Erythroblast (primary cell): ENCODE results near the gene COMMD9.

ENCODE experiments used
- GATA1 ChIP-seq: IDR thresholded peaks from 2 replicates; pipeline ENCODE4 v1.6.1; 2011; ENCODE audit warnings: low read depth, mild to moderate bottlenecking, control low read depth, low read length, moderate library complexity
- POLR2A ChIP-seq: IDR thresholded peaks from 2 replicates; pipeline ENCODE4 v1.6.1; 2011; ENCODE audit warnings: mild to moderate bottlenecking, low read length

DNA sequence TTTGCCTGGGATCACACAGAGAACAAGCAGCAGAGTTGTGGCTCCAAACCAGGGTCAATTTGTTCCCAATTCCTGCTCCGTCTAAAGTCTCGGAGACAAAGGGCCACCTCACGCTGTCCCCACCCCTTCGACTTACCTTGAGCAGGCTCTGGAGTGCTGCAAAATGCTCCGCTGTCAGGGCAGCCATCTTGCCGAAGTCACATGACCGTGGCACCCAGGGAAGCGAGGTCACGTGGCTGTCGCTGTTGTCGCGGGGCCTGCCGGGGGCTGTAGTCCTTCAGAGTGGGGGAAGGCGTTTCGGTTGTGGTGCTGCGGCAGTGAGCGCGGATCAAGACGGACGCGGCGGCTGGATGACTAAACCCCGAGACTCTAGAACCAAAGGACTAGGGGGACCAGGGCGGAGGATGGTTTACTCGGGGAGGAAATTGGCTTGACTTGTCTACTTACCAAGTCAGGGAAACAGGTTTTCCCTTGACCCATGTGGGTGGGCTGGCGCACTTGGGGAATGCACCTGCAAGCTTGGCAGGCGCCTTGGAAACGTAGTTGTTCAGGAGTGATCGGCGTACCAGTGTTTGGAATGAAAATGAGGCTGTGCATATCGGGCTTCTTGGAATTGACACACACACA is at the start of gene COMMD9:
- peak; percentile 76 for TF ChIP-seq POLR2A
- no peak for TF ChIP-seq GATA1
